C4-2B (cell line): ENCODE data around the gene NUF2.

Source experiments
- CTCF ChIP-seq: fragments of 450-650 bp; conservative IDR thresholded peaks from 2 replicates; pipeline ENCODE4 v1.5.1; 2017; ENCODE audit warnings: mild to moderate bottlenecking
- ZFX ChIP-seq: fragments of 450-650 bp; IDR thresholded peaks from 2 replicates; pipeline ENCODE4 v1.6.1; 2017

- no peak for TF ChIP-seq CTCF
- TF ChIP-seq ZFX = no peak
Measured at GRCh38 chr1:163388970-163389369, 67.2 kb downstream of the NUF2 start.
